H1 (cell line): ENCODE measurements around the gene MACROD1. TPM values are rescaled to one million over a fixed set of nuclear protein-coding genes. Genes with fewer than 3 reads are reported as not detected.

Experiments
- CTCF ChIA-PET: fragments of 300-600 bp; sonication (Branson Sonifier 250); formaldehyde crosslinking; loops from one replicate; lab custom pipeline; 2021; ENCODE audit not compliant: partially characterized antibody; lab: Charles Lee
- POLR2A ChIA-PET: fragments of 300-600 bp; sonication (Branson Sonifier 250); formaldehyde crosslinking; loops from one replicate; lab custom pipeline; 2021; ENCODE audit warnings: inconsistent platforms; ENCODE audit not compliant: partially characterized antibody; lab: Charles Lee
- DNase-seq, 2 experiments: peaks; one replicate each; pipeline versions ENCODE4 v3.0.0 to v3.0.0-alpha.2; 2010 to 2022; ENCODE audit warnings: low spot score in 2 of 2, low read depth in 1 of 2, mixed read lengths in 1 of 2
- FAIRE-seq: peaks from 2 replicates; lab custom pipeline; 2011; peaks lifted over from hg19 to GRCh38; lab: Jason Lieb, UNC
- H2AFZ ChIP-seq: 2 replicates; pipeline ENCODE4 v1.8.1; 2012; ENCODE audit warnings: low read length, inconsistent platforms
- H2AK5ac ChIP-seq: 2 replicates; pipeline ENCODE4 v1.6.1; 2013; ENCODE audit warnings: low read depth, low read length
- H2BK120ac ChIP-seq: replicated peaks from 2 replicates; pipeline ENCODE3; 2013; ENCODE audit warnings: low read depth, low read length, inconsistent platforms
- H2BK12ac ChIP-seq: 2 replicates; pipeline ENCODE4 v1.6.1; 2013; ENCODE audit warnings: low read depth, low read length
- H2BK15ac ChIP-seq: 2 replicates; pipeline ENCODE4 v1.6.1; 2013; ENCODE audit warnings: low read length
- H2BK20ac ChIP-seq: 2 replicates; pipeline ENCODE4 v1.6.1; 2013; ENCODE audit warnings: low read length
- H2BK5ac ChIP-seq: 2 replicates; pipeline ENCODE4 v1.6.1; 2013; ENCODE audit warnings: low read depth, low read length
- H3K14ac ChIP-seq: 2 replicates; pipeline ENCODE4 v1.6.1; 2013; ENCODE audit warnings: inconsistent platforms; ENCODE audit not compliant: insufficient read length
- H3K18ac ChIP-seq: 2 replicates; pipeline ENCODE4 v1.6.1; 2013; ENCODE audit warnings: low read length; ENCODE audit errors: extremely low read depth
- H3K23ac ChIP-seq: 2 replicates; pipeline ENCODE4 v1.6.1; 2013; ENCODE audit warnings: inconsistent platforms; ENCODE audit not compliant: insufficient read length
- H3K23me2 ChIP-seq: 2 replicates; pipeline ENCODE4 v1.6.1; 2013; ENCODE audit warnings: low read depth, low read length
- H3K27ac ChIP-seq: 2 replicates; pipeline ENCODE4 v1.6.1; 2011; ENCODE audit warnings: low read depth, low read length, inconsistent platforms
- H3K27me3 ChIP-seq, 4 experiments: replicated peaks in 1 of 4; 1 replicate in 1 of 4; 2 replicates in 3 of 4; pipeline versions ENCODE4 v1.6.1 to v1.8.1; 2011 to 2013; ENCODE audit warnings: low read length in 3 of 4, mild to moderate bottlenecking in 3 of 4, inconsistent platforms in 2 of 4, mixed read lengths in 2 of 4, moderate library complexity in 1 of 4; ENCODE audit not compliant: control insufficient read depth in 3 of 4, insufficient read depth in 3 of 4; ENCODE audit errors: extremely low read depth in 1 of 4
- H3K36me3 ChIP-seq, 4 experiments: 2 replicates each; pipeline versions ENCODE4 v1.6.1 to v1.8.1; 2011 to 2013; ENCODE audit warnings: mild to moderate bottlenecking in 4 of 4, low read length in 3 of 4, moderate library complexity in 2 of 4, control low read depth in 1 of 4, inconsistent platforms in 1 of 4; ENCODE audit not compliant: insufficient read depth in 4 of 4, control insufficient read depth in 2 of 4
- H3K4ac ChIP-seq: replicated peaks from 2 replicates; pipeline ENCODE3; 2013; ENCODE audit warnings: low read length, low read depth, mixed read lengths, inconsistent platforms; ENCODE audit not compliant: insufficient read length
- H3K4me1 ChIP-seq, 4 experiments: replicated peaks in 1 of 4; 1 replicate in 1 of 4; 2 replicates in 3 of 4; pipeline versions ENCODE4 v1.6.1 to v1.8.1; 2011 to 2013; ENCODE audit warnings: low read length in 3 of 4, inconsistent platforms in 2 of 4, mixed read lengths in 1 of 4; ENCODE audit not compliant: insufficient read depth in 4 of 4, control insufficient read depth in 3 of 4
- H3K4me2 ChIP-seq, 2 experiments: 2 replicates each; pipeline versions ENCODE4 v1.6.1 to v1.8.1; 2011 to 2013; ENCODE audit warnings: low read depth in 2 of 2, low read length in 2 of 2, control low read depth in 1 of 2, inconsistent platforms in 1 of 2, mild to moderate bottlenecking in 1 of 2; ENCODE audit not compliant: insufficient read depth in 1 of 2
- H3K4me3 ChIP-seq, 4 experiments: fragments of 200-600, 300-600 bp in 1 of 4; sonication (generic), shearing (Covaris generic), sonication (Bioruptor Twin) in 1 of 4; 2 replicates each; pipeline versions ENCODE4 v1.5.1 to v1.8.1; 2011 to 2016; ENCODE audit warnings: low read length in 4 of 4, low read depth in 3 of 4, control low read depth in 2 of 4, inconsistent platforms in 2 of 4, mild to moderate bottlenecking in 2 of 4, mixed read lengths in 1 of 4, moderate library complexity in 1 of 4; ENCODE audit not compliant: insufficient read depth in 2 of 4; ENCODE audit errors: extremely low read depth in 1 of 4
- H3K56ac ChIP-seq: replicated peaks from 2 replicates; pipeline ENCODE3; 2013; ENCODE audit warnings: low read depth, mild to moderate bottlenecking, mixed read lengths, low read length, inconsistent platforms; ENCODE audit not compliant: insufficient read length
- H3K79me1 ChIP-seq: 2 replicates; pipeline ENCODE4 v1.6.1; 2013; ENCODE audit warnings: low read depth, low read length, control low read depth
- H3K79me2 ChIP-seq, 2 experiments: 2 replicates each; pipeline versions ENCODE4 v1.6.1 to v1.8.1; 2012 to 2013; ENCODE audit warnings: low read length in 2 of 2, mild to moderate bottlenecking in 2 of 2, inconsistent platforms in 1 of 2; ENCODE audit not compliant: insufficient read depth in 2 of 2, control insufficient read depth in 1 of 2
- H3K9ac ChIP-seq, 4 experiments: replicated peaks in 1 of 4; 1 replicate in 1 of 4; 2 replicates in 3 of 4; pipeline versions ENCODE4 v1.6.1 to v1.8.1; 2011 to 2013; ENCODE audit warnings: low read depth in 3 of 4, low read length in 3 of 4, control low read depth in 2 of 4, mild to moderate bottlenecking in 2 of 4, moderate library complexity in 2 of 4, inconsistent platforms in 1 of 4; ENCODE audit errors: extremely low read depth in 1 of 4
- H3K9me3 ChIP-seq, 2 experiments: 2 replicates each; pipeline versions ENCODE4 v1.6.1 to v1.8.1; 2012 to 2013; ENCODE audit warnings: mild to moderate bottlenecking in 2 of 2, moderate library complexity in 2 of 2, control low read depth in 1 of 2, inconsistent platforms in 1 of 2, low read depth in 1 of 2, low read length in 1 of 2, mixed read lengths in 1 of 2; ENCODE audit not compliant: insufficient read depth in 2 of 2
- H4K20me1 ChIP-seq, 2 experiments: replicated peaks in 1 of 2; 2 replicates each; pipeline versions ENCODE3 to v1.8.1; 2011 to 2013; ENCODE audit warnings: inconsistent platforms in 2 of 2, low read length in 2 of 2, mild to moderate bottlenecking in 1 of 2; ENCODE audit not compliant: insufficient read depth in 2 of 2, control insufficient read depth in 1 of 2
- H4K5ac ChIP-seq: 2 replicates; pipeline ENCODE4 v1.6.1; 2013; ENCODE audit warnings: low read length, low read depth, mixed read lengths, inconsistent platforms; ENCODE audit not compliant: insufficient read length
- H4K8ac ChIP-seq: 2 replicates; pipeline ENCODE4 v1.8.0; 2013; ENCODE audit warnings: mild to moderate bottlenecking, moderate library complexity, low read length, inconsistent platforms; ENCODE audit not compliant: insufficient read depth; ENCODE audit errors: extremely low read depth
- H4K91ac ChIP-seq: replicated peaks from 2 replicates; pipeline ENCODE3; 2013; ENCODE audit warnings: low read length, mixed read lengths, inconsistent platforms; ENCODE audit not compliant: insufficient read length
- CREB1 ChIP-seq: IDR thresholded peaks from 2 replicates; pipeline ENCODE4 v1.6.1; 2012; ENCODE audit warnings: inconsistent platforms
- EZH2 ChIP-seq: fragments of 200-600 bp; sonication (generic); IDR thresholded peaks from 2 replicates; pipeline ENCODE4 v1.7.1; 2012; ENCODE audit warnings: low read depth, mild to moderate bottlenecking, moderate library complexity, low read length, inconsistent platforms; ENCODE audit not compliant: severe bottlenecking
- GABPA ChIP-seq: IDR thresholded peaks from 2 replicates; pipeline ENCODE4 v1.6.1; 2011; ENCODE audit warnings: mild to moderate bottlenecking, low read length, moderate library complexity, borderline replicate concordance; ENCODE audit not compliant: insufficient read depth
- PHF8 ChIP-seq: fragments of 200-600 bp; sonication (generic); conservative IDR thresholded peaks from 2 replicates; pipeline ENCODE4 v1.7.1; 2012; ENCODE audit warnings: low read depth, mild to moderate bottlenecking, inconsistent platforms, low read length, moderate library complexity
- POLR2A ChIP-seq, 2 experiments: IDR thresholded peaks; 1 replicate in 1 of 2; 2 replicates in 1 of 2; pipeline ENCODE4 v1.6.1; 2011; ENCODE audit warnings: low read depth in 2 of 2, low read length in 2 of 2, mild to moderate bottlenecking in 2 of 2; ENCODE audit errors: control extremely low read depth in 1 of 2
- POU5F1 ChIP-seq: IDR thresholded peaks from 2 replicates; pipeline ENCODE4 v1.6.1; 2011; ENCODE audit warnings: low read depth, mild to moderate bottlenecking, low read length, moderate library complexity
- SIX5 ChIP-seq: IDR thresholded peaks from 2 replicates; pipeline ENCODE4 v1.6.1; 2011; ENCODE audit warnings: mild to moderate bottlenecking, low read depth, low read length
- SRF ChIP-seq: IDR thresholded peaks from 2 replicates; pipeline ENCODE4 v1.6.1; 2011; ENCODE audit warnings: mild to moderate bottlenecking, low read depth, low read length, moderate library complexity
- TAF7 ChIP-seq: optimal IDR thresholded peaks from 2 replicates; pipeline ENCODE3; 2011; ENCODE audit warnings: low read depth, mild to moderate bottlenecking, inconsistent platforms, low read length, moderate library complexity, borderline replicate concordance
- TBP ChIP-seq: IDR thresholded peaks from 2 replicates; pipeline ENCODE4 v1.6.1; 2011; ENCODE audit warnings: low read depth, low read length, improper control_type of control experiment
- TCF12 ChIP-seq: IDR thresholded peaks from 2 replicates; pipeline ENCODE4 v1.6.1; 2011; ENCODE audit warnings: low read depth, mild to moderate bottlenecking, low read length
- YY1 ChIP-seq: IDR thresholded peaks from 2 replicates; pipeline ENCODE4 v1.6.1; 2011; ENCODE audit warnings: low read depth, mild to moderate bottlenecking, low read length
- WGBS, 2 experiments: shearing (Covaris generic) in 1 of 2; methylation state at CpG; one replicate each; pipeline versions ENCODE4 v1.1.6 to v1.1.7; 2013 to 2015; ENCODE audit warnings: low lambda C conversion rate in 2 of 2, mixed read lengths in 2 of 2, inconsistent platforms in 1 of 2, low coverage in 1 of 2, missing lambda C conversion rate in 1 of 2; ENCODE audit not compliant: insufficient replicate concordance in 2 of 2, insufficient coverage in 1 of 2, insufficient read length in 1 of 2; ENCODE audit errors: extremely low coverage in 1 of 2, missing lambda C conversion rate in 1 of 2; 5-methylcytosine and 5-hydroxymethylcytosine counted together
- polyA plus RNA-seq, 7 experiments: library from polyadenylated mRNA; depleted of rRNA in 3 of 7; stranded (reverse) in 5 of 7; unstranded in 2 of 7; fragments of >200 nt in 5 of 7; fragments of 200-250 nt in 2 of 7; gene quantifications; 1 replicate in 5 of 7; 2 replicates in 1 of 7; 4 replicates in 1 of 7; pipeline versions ENCODE4 v1.2.1 to v1.2.3, GENCODE V29; 2011 to 2013; ENCODE audit warnings: missing spikeins in 2 of 7, mixed read lengths in 2 of 7
- total RNA-seq: library from RNA; stranded (reverse); fragmentation: NEBNext Ultra II Directional; extraction: Animal tissue kit (Norgen Biotek cat#: 25700); gene quantifications from 2 replicates; pipeline ENCODE4 v1.2.1, GENCODE V29; 2021
- TF ChIP-seq, protein P1 (sequence below): IDR thresholded peaks from 2 replicates; pipeline ENCODE4 v1.6.1; 2012; ENCODE audit warnings: low read length, inconsistent platforms

Gene MACROD1
- total and polyA plus RNA-seq, 2 of the 8 experiments (the other 6 are each of a cell fraction or from before 2014, with no cell fraction given) = 19.5 to 34.1 TPM

DNA sequence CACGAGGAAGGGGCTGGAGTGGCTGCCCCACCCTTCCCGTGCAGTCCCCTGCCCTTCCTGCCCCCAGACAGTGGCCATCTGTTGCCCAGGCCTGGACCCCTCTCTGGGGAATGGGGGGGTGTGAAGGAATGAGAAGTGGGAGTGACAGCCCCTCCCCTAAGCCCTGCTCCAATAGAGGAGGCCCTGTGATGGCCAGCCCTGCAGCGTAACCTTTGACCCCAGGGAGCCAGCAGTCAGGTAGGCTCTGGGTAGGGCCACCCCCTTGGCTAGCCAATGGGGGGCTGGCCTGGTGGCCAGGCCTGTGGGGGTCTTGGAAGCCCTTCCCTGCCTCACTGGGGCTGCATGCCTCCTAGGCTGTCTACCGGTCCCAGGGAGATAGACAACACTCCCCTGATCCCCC, 123.6 kb downstream of the MACROD1 start:
- Histone ChIP-seq H3K18ac (no peak overlapping the region), H2AFZ (no peak overlapping the region), H2BK12ac (no peak overlapping the region), H3K4me1 (peaks cover 0 to 6% (median 4%) of the 10 kb centered on the region in 4 experiments; a peak in 4 of 7 replicates), H3K23me2 (no peaks in the 10 kb centered on the region), H3K9ac (no peak overlapping the region), H3K14ac (no peak overlapping the region), H3K27me3 (peaks cover 31 to 92% (median 75%) of the 10 kb centered on the region in 4 experiments), H4K8ac (no peak overlapping the region; the same call in 1 of the 2 replicates), H4K91ac (no peak overlapping the region), H3K4me2 (no peak overlapping the region), H3K79me2 (no peaks in the 10 kb centered on the region), H2BK120ac (no peak overlapping the region), H3K4ac (no peak overlapping the region), H2BK15ac (no peak overlapping the region), H3K79me1 (peaks cover 2% of the 10 kb centered on the region; the same call in 1 of the 2 replicates), H3K27ac (no peak overlapping the region), H4K5ac (no peak overlapping the region), H4K20me1 (peaks cover 12 to 34% of the 10 kb centered on the region in 2 experiments), H3K23ac (no peak overlapping the region), H3K9me3 (no peaks in the 10 kb centered on the region), H3K4me3 (no peak overlapping the region), H3K56ac (no peak overlapping the region), H2BK20ac (no peak overlapping the region), H2AK5ac (no peak overlapping the region), H3K36me3 (no peaks in the 10 kb centered on the region), H2BK5ac (no peak overlapping the region)
- CTCF ChIA-PET = interaction anchor here (0.6 to 21.2 kb wide), 10 partner anchors 10 to 149 kb away, joined by 3 to 291 read pairs (median 8); no protein-coding TSS in a partner anchor
- 81% methylated on average over 4 of the region's 4 CpGs; no CpG with 5 or more reads in 1 of the 2 experiments for WGBS, 2 experiments
- POLR2A ChIA-PET = no interaction called here
- DNase-seq (no peak), FAIRE-seq (no peak)
- TF ChIP-seq CREB1 (no peak), SIX5 (no peak), POLR2A (IDR thresholded peaks at IDR 0.05; ENCODE audit: control extremely low read depth in 1 of 2, low read depth in 2 of 2, low read length in 2 of 2) (no peak), GABPA (no peak), PHF8 (no peak), POU5F1 (no peak), TAF7 (no peak), YY1 (no peak), EZH2 (no peak), TBP (no peak), TCF12 (no peak), SRF (no peak)
- TF ChIP-seq, protein P1, sequence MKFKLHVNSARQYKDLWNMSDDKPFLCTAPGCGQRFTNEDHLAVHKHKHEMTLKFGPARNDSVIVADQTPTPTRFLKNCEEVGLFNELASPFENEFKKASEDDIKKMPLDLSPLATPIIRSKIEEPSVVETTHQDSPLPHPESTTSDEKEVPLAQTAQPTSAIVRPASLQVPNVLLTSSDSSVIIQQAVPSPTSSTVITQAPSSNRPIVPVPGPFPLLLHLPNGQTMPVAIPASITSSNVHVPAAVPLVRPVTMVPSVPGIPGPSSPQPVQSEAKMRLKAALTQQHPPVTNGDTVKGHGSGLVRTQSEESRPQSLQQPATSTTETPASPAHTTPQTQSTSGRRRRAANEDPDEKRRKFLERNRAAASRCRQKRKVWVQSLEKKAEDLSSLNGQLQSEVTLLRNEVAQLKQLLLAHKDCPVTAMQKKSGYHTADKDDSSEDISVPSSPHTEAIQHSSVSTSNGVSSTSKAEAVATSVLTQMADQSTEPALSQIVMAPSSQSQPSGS = no peak
